Measurements from ENCODE around the gene CTSG.
A peak's percentile ranks its signal among the peaks of the same experiment; 100 is the strongest.
"Not testable (repeated sequence)": the region's sequence is repeated elsewhere in the genome, so short reads cannot be mapped to it uniquely, and the experiment has no call there.

CTSG gene, protein sequence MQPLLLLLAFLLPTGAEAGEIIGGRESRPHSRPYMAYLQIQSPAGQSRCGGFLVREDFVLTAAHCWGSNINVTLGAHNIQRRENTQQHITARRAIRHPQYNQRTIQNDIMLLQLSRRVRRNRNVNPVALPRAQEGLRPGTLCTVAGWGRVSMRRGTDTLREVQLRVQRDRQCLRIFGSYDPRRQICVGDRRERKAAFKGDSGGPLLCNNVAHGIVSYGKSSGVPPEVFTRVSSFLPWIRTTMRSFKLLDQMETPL

DNA sequence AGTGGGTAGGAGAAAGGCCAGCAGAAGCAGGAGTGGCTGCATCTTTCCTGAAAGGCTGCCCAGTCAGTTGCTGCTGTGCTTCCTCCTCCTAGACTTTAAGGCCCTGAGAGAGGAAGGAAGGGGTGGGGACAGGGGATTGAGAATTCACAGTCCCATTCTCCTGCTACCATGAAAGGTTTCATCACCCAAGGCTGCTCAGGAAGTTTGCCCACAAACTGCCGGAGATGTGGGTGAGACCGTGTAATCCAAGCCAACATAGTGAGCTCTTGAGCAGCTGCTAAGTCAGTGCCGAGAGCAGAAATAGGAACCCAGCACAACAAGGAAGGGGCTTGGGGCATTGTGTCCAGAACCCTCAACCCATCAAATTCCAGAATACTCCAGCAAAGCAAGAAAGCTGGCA, at the start of gene CTSG:
TSS of gene CTSG (minus strand) at position 69 of the 400 bp plus-strand sequence. CDS start at position 42, 27 bp downstream.
- peak; percentile 98 for DNase-seq

DNA sequence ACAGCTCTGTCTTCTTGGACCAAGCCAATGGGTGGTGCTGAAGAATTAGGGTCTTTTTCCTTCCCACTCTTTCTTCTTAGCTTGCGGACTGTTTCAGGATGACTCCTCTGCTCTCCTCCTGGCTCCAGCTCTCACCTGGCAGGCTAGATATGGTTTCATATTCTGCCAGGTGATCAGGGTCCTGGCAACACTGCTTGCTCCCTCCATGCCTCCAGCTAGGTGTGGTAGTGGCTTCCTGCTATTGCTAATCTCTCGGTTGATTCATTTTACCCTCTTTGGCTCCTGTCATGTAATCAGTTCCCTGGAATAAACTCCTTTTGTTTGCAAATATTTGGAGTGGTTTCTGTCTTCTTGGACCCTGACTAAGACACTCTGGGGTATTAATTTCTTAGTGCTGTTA, 37.7 kb upstream of the CTSG start:
- no peak for DNase-seq

DNA sequence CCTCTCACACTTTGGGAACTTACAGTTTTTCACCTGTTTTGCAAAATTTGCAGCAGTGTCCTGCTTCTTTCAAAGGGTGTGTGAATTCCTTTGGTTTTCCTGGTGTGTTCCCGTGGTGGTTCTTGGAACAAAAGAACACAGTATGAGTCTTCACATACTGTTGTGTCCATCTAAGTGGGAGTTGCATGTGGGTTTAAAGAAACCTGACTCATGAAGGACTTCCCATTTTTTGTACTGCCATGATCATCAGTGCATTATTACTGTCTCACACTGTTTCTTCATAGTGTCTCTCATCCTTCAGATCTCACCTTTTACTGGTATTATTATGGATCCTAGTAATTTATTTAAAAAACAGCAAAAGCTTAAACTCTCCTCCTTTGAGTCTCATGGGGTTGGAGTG, 37.2 kb upstream of the CTSG start:
- DNase-seq = peak; percentile 69

DNA sequence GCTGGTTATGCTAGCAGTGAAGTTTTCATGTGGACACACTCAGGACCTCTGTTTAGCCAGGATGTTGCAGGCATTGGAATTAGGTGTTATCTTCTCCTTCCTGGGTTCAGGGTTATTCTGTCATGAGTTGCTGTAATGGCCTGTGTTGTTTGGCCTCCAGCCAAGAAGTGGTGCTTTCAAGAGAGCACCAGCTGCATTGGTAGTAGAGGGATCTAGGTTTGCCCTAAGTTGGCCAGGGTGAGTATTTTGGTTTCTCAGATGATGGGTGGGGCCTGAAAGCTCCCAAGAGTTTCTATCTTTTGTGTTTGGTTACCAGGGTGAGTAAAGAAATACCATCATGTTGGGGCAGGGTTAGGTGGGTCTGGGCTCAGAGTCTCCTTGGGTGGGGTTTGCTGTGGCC, 36.1 kb upstream of the CTSG start:
- peak; percentile 43 for DNase-seq

DNA sequence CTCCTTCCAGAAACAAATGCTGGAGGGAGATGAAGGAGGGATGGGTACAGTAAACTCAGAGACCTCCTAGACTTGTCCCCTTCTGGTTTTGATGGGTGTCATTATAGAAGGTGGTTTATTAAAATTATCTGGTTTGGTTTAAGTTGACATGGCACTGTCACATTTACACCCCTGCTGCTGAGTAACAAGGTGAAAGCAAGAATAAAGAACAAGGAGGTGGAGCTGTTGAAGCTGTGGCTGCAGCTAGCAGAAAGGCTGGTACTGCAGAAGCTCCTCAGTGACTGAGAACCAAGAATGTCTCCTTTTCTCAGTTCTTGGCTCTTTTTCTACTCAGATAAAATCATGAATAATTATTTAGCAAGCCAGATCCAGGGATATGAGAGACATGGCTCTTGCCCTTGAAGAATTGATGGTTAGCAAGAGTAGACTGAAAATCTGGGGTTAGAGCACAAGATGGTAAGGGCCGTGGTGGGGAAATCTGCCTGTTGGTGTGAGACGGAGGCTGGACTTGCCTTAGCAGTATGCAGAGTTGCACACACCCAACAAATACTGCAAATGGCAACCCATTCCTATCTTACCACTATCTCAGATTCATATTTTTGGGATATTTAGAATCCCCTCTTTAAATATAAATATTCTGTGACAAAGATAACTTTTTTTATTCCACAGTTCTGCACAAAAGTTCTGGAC, 33.8 kb upstream of the CTSG start, which contains the start of gene GZMH:
TSS of gene GZMH (minus strand) at position 31 of the 690 bp plus-strand sequence. CDS start 72 bp downstream, outside the sequence.
- DNase-seq = no peak

DNA sequence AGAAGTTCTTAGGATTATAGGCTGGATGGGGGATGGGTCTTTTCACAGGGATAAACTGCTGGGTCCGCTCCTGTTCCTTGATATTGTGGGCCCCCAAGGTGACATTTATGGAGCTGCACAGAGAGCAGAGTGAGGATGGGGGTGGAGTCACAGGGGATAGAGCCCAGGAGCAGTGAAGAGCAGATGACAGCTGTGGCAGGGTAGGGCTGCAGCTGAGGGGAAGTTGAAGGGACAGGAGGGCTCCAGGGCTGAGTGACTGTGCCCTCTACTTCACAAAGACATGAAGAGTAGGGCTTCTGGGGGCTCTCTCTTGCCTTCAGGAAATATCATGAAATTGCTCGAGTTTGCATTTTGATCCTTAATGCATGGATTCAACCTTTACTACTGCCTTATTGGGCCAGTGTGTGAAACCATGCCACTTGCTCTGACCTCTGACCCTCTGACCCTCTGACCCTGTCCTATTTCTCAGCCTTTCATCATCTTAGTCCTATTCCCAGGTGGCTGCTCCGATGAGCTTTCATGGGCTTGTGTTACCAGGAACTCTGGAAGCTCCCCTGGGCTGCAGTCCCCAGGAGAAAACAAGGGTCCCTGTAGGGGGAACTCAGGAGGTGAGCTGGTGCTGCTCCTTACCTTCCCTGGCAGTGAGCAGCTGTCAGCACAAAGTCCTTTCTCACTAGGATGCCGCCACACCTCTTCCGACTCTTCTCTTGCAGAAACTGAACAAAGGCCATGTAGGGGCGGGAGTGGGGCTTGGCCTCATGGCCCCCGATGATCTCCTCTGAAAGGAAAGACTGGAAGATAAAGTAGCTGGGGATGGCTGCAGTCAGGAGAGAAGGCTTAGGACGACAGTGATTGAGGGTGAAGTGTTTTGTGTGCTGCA, 31.8 kb upstream of the CTSG start:
- peak; percentile 35 for DNase-seq

DNA sequence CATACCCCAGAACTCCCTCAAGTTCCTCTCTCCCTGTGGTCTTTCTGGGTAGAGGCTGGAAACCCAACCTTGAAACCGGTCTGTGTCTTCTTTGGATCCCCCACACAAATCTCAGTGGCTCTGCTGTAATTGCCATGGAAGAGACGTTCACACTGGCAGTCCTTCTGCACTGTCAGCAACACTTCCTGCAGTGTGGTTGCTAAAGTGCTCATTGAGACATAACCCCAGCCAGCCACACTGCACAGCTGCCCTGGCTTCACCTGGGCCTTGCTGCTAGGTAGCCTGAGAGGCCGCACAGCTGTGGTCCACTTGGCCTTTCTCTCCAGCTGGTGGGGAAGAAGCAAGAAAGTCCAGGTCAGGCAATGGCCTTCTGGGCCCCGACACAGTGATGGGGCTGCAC, 31.0 kb upstream of the CTSG start:
- DNase-seq = peak; percentile 69

DNA sequence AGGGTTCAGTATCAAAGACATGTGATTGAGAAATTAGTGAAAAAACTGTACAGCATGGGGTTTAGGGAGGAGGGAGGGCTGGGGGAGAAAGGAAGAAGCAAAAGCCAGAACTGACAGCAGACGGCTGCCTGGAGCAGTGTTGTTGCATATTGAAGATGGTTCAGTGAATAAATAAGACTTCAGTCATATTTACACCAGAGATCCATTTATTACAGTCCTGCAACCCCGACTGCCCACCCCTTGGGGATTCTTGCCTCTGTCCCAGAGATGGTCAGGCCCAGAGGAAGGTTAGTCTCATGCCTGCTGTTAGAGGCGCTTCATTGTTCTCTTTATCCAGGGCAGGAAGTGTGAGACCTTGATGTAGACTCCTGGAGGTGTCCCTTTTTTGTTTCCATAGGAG, 30.2 kb upstream of the CTSG start:
- DNase-seq = peak; percentile 23

DNA sequence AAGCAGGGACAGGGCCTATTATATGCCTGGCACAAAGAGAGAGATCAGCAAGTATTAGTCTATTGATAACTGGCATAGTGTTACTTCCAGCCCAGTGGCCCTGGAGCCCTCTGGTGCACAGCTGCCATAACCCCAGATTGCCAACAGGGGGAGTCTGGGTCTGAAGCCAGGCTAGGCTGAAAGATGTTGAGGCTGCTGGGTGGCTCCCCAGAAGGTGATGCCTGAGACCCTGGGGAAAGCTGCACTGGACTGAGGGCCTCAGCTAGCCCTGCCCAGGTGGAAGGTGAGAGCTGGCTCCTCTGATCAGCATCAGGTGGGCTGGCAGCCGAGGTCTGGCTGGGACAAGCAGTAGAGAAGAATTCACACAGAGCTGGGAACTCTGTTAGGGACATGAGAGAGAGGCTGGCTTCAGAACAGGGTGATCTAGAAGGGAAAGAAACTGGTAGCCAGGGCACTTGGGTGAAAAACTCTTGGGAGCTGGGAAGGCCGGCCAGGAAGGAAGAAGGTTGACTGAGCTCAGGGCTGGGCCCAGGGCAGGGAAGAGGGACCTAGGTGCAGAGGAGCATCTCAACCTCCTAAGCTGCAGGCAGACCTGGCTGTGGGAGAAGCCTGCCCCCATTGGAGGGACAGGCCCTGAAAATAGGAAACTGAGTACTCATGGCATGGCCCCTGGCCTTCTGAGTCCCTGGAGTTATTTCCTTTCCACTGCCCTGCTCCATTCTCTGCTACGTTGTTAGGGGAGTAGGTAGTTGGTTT, 29.6 kb upstream of the CTSG start:
- DNase-seq = peak; percentile 59

DNA sequence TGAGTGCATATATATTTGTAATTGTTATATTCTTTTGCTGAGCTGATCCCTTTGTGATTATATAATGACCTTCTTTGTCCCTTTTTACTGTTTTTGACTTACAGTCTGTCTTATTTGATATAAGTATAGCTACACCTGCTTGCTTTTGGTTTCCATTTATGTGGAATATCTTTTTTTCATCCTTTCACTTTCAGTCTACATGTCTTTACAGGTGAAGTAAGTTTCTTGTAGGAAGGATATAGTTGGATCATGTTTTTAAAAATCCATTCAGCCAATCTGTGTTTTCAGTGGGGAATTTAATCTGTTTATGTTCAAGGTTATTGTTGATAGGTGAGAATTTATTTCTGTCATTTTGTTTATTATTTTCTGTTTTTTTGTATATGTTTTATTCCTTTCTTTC, 21.4 kb upstream of the CTSG start:
- DNase-seq = no peak

DNA sequence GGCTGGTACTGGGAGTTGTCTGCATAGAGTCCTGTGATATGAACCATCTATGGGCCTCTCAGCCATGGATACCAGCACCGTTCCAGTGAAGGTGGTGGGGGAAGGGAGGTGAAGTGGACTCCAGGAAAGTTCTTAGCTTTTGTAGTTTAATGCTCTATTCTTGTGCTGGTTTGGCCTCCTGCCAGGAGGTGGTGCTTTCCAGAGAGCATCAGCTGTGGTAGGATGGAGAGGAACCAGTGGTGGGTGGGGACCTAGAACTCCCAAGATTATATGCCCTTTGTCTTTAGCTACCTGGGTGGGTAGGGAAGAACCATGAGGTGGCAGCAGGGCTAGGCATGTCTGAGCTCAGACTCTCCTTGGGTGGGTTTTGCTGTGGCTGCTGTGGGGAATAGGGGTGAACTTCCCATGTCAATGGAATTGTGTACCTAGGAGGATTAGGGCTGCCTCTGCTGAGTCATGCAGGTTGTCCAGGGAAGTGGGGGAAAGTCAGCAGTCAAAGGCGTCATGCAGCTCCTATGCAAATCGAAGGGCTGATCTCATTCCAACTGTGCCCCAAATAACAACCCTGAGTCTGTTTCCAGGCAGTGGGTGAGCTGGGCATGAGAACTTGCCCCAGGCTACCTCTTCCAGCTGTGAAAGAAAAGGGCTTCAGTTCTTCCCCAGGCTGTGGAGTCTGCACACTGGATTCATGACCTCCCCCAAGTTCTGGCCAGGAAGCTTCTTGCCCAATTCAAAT, 19.2 kb upstream of the CTSG start:
- no peak for DNase-seq

DNA sequence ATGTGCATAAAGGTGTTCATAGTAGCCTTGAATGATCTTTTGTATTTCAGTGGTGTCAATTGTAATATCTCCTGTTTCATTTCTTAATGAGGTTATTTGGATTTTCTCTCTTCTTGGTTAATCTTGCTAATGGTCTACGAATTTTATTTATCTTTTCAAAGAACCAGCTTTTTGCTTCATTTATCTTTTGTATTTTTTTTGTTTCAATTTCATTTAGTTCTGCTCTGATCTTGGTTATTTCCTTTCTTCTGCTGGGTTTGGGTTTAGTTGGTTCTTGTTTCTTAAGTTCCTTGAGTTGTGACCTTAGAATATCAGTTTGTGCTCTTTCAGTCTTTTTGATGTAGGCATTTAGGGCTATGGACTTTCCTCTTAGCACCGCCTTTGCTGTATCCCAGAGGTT, 15.0 kb upstream of the CTSG start:
- DNase-seq = not testable (repeated sequence)

DNA sequence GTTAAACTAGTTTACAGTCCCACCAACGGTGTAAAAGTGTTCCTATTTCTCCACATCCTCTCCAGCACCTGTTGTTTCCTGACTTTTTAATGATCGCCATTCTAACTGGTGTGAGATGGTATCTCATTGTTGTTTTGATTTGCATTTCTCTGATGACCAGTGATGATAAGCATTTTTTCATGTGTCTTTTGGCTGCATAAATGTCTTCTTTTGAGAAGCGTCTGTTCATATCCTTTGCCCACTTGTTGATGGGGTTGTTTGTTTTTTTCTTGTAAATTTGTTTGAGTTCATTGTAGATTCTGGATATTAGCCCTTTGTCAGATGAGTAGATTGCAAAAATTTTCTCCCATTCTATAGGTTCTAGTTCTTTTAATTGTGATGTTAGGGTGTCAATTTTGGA, 8.4 kb upstream of the CTSG start:
- DNase-seq = not testable (repeated sequence)

DNA sequence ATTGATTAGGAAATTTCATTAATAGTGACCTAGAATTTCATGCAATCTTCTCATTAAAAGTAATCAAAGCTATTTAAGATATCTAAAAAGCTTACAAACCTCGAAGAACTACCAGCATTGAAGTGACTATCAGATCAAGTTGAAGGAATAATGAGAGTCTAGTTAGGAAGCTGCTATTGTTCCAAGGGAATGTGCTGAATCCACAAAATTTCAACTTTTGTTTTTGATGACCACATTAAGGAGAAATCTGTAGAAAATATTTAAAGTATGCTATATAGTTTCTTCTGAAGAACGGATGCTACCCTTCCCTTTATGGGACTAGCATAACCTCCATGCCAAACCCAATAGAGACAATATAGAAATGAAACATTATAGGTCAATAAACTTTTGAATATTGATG, 2.5 kb upstream of the CTSG start:
- no peak for DNase-seq

DNA sequence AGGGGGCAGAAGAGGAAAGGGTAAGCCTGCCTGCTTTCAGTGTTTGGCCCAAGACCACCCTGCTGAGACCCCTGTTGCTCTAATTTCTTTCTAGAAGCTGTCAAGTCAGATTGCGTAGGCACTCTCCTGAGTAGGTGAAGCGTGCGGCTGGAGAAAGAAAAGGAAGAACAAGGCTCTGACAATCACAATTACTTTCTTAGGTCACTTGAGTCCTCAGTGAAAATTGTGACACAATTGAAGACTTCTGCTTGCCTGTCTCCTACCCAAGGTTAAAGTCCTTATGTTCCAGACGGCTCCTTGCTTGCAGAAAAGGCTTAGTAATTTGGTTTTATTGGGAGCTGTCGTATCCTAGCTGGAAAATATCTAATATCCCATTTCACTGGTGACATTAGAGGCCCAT, 721 bp upstream of the CTSG start:
- DNase-seq = peak; percentile 45

DNA sequence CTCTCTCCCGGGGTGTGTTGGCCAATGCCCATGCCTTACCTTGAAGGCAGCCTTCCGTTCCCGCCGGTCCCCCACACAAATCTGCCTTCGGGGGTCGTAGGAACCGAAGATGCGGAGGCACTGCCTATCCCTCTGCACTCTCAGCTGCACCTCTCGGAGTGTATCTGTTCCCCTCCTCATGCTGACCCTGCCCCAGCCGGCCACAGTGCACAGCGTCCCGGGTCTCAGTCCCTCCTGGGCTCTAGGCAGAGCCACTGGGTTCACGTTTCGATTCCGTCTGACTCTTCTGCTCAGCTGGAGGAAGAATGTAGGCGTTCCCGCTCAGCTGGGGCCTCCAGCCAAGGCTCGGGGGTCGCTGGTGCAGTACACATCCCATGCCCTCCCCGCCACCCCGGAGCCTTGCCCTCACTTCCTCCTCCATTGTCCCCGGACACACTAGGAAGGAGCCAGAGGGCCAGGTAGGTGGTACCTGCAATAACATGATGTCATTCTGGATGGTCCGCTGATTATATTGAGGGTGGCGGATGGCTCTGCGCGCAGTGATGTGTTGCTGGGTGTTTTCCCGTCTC, 1.8 kb downstream of the CTSG start:
- DNase-seq = no peak

DNA sequence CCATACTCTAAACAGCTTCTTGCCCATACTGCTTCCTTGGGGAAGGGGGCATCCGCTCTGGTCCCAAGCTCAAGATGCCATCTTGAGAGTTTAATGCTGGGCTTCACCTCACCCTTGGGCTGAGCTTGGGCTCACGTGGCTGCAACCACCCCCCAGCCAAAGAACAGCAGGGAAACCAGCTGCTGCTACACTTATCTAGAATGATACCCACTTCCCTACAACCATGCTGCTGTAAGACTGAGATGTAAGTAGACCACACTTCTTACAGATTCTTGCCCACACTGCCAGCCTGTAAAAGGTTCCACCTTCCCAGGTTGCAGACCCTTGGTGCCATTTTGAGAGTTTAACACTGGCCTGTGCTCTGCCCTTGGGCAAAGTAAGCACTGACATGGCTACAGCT, 9.7 kb downstream of the CTSG start:
- no peak for DNase-seq

DNA sequence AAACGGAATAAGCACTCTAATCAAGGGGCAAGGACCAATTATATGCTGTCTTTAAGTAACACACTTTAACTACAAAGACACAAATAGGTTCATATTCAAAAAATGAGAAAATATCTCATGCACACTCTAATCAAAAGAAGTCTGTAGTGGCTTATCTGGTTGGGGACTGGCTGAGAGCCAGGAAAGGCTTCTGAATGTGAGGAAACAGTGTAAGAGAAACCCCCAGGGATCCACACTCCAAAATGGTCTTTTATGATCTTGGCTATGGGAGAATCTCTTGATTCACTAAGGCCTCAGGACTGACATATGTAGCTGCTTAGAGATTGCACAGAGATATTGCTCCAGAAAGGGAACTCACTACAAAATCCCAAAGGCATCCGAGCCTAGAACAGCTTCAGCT, 10.3 kb downstream of the CTSG start:
- no peak for DNase-seq

DNA sequence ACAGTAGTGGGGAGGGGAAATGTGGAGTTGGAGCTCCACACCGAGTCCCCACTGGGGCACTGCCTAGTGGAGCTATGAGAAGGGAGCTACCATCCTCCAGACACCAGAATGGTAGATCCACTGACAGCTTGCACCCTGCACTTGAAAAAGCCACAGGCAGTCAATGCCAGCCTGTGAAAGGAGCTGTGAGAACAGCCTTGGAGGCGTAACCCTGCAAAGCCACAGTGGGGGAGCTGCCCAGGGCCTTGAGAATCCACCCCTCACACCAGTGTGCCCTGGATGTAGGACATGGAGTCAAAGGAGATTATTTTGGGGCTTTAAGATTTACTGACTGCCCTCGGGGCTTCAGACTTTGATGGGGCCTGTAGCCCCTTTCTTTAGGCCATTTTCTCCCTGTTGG, 12.5 kb downstream of the CTSG start:
- no peak for DNase-seq

DNA sequence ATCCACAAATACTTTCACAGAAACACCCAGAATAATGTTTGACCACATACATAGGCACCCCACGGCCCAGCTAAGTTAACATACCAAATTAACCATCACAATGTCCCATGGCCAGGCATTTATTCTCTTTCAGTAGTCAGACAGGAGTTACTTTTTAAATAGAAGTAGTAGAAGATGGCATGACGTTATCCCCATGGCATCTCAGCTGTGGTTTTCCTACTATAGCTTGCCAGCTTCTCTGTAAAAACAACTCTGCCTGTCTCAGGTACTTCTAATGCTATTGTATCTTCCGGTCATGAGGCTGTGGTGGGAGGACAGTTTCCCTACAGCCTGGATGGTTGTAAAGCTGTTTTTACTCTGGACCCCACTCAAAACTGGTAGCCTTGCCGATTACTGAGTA, 19.3 kb downstream of the CTSG start:
- no peak for DNase-seq

DNA sequence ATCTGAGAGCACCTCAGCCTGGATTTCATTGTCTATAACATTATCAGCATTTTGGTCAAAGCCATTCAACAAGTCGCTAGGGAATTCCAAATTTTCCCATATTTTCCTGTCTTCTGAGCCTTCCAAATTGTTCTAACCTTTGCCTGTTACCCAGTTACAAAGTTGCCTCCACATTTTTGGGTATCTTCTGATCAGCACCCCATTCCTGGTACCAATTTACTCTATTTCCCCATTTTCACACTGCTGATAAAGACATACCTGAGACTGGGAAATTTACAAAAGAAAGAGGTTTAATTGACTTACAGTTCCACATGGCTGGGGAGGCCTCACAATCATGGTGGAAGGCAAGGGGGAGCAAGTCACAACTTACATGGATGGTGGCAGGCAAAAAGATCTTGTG, 27.0 kb downstream of the CTSG start:
- not testable (repeated sequence) for DNase-seq
